HepG2 (cell line): ENCODE data around the gene SPHK2. TPM values are rescaled to one million over a fixed set of nuclear protein-coding genes. Genes with fewer than 3 reads are reported as not detected.

Source experiments
- FOSL2 ChIP-seq: sonication (generic); formaldehyde crosslinking; IDR thresholded peaks from 2 replicates; pipeline ENCODE4 v1.4.0; 2020; ENCODE audit warnings: missing genetic modification reagents
- SALL2 ChIP-seq: sonication (generic); formaldehyde crosslinking; IDR thresholded peaks from 2 replicates; pipeline ENCODE4 v1.8.1; 2023; ENCODE audit warnings: mild to moderate bottlenecking, missing genetic modification reagents, inconsistent platforms
- XRCC5 ChIP-seq: fragments of 200-400 bp; formaldehyde crosslinking; optimal IDR thresholded peaks from 2 replicates; pipeline ENCODE3; 2017; ENCODE audit warnings: mild to moderate bottlenecking, low read length
- ZNF143 ChIP-seq: sonication (generic); formaldehyde crosslinking; IDR thresholded peaks from 2 replicates; pipeline ENCODE4 v1.4.0; 2020; ENCODE audit warnings: missing genetic modification reagents
- ZNF17 ChIP-seq: sonication (generic); formaldehyde crosslinking; IDR thresholded peaks from 2 replicates; pipeline ENCODE4 v1.5.0; 2020; ENCODE audit warnings: mild to moderate bottlenecking, missing genetic modification reagents
- ZNF615 ChIP-seq: sonication (generic); formaldehyde crosslinking; IDR thresholded peaks from 2 replicates; pipeline ENCODE4 v1.5.0; 2020; ENCODE audit warnings: mild to moderate bottlenecking, missing genetic modification reagents, borderline replicate concordance
- ZNF747 ChIP-seq: sonication (generic); formaldehyde crosslinking; IDR thresholded peaks from 2 replicates; pipeline ENCODE4 v1.8.1; 2023; ENCODE audit warnings: missing genetic modification reagents, mild to moderate bottlenecking, borderline replicate concordance
- polyA plus RNA-seq, 8 experiments: library from polyadenylated mRNA; depleted of rRNA in 3 of 8; stranded (reverse) in 7 of 8; unstranded in 1 of 8; fragments of >200 nt; fragmentation: Illumina TruSeq in 4 of 8; extraction: Trizol in 4 of 8; gene quantifications; 2 replicates each; pipeline versions ENCODE4 v1.2.1 to v1.2.3, GENCODE V29; 2011 to 2016; ENCODE audit warnings: low read depth in 4 of 8, missing spikeins in 1 of 8, mixed read lengths in 1 of 8; ENCODE audit not compliant: insufficient read depth in 1 of 8
- total RNA-seq, 5 experiments: library from RNA; depleted of rRNA; stranded (reverse); fragments of >200 nt; fragmentation: Illumina TruSeq; extraction: Trizol; gene quantifications; 2 replicates each; pipeline ENCODE4 v1.2.3, GENCODE V29; 2016; ENCODE audit warnings: low read depth in 1 of 5
- TF ChIP-seq, protein P1 (sequence below): sonication (generic); formaldehyde crosslinking; IDR thresholded peaks from 2 replicates; pipeline ENCODE4 v1.8.1; 2023; ENCODE audit warnings: mild to moderate bottlenecking, missing genetic modification reagents
- TF ChIP-seq, protein P2 (sequence below), 2 experiments: sonication (generic) in 1 of 2; formaldehyde crosslinking in 1 of 2; IDR thresholded peaks; 2 replicates each; pipeline versions ENCODE4 v1.4.0 to v1.6.1; 2018 to 2020; ENCODE audit warnings: missing genetic modification reagents in 2 of 2, borderline replicate concordance in 1 of 2, low read depth in 1 of 2, mild to moderate bottlenecking in 1 of 2, missing biosample characterization in 1 of 2
- TF ChIP-seq, protein P3 (sequence below): sonication (generic); formaldehyde crosslinking; IDR thresholded peaks from 2 replicates; pipeline ENCODE4 v1.9.0; 2021; ENCODE audit warnings: missing genetic modification reagents, borderline replicate concordance
- TF ChIP-seq, protein P4 (sequence below): sonication (generic); formaldehyde crosslinking; IDR thresholded peaks from 2 replicates; pipeline ENCODE4 v1.4.0; 2020; ENCODE audit warnings: missing genetic modification reagents, borderline replicate concordance
- TF ChIP-seq, protein P5 (sequence below): sonication (generic); formaldehyde crosslinking; IDR thresholded peaks from 2 replicates; pipeline ENCODE4 v1.4.0; 2020; ENCODE audit warnings: missing genetic modification reagents
- TF ChIP-seq, protein P6 (sequence below): sonication (generic); formaldehyde crosslinking; IDR thresholded peaks from 2 replicates; pipeline ENCODE4 v1.4.0; 2020; ENCODE audit warnings: mild to moderate bottlenecking, low read depth, missing genetic modification reagents
- TF ChIP-seq, protein P7 (sequence below): sonication (generic); formaldehyde crosslinking; IDR thresholded peaks from 2 replicates; pipeline ENCODE4 v1.8.1; 2022; ENCODE audit warnings: mild to moderate bottlenecking, missing genetic modification reagents

The SPHK2 gene
- total and polyA plus RNA-seq, 2 of the 13 experiments (the other 11 are each of a cell fraction or from before 2014, with no cell fraction given): 2.9 to 14.4 TPM

DNA sequence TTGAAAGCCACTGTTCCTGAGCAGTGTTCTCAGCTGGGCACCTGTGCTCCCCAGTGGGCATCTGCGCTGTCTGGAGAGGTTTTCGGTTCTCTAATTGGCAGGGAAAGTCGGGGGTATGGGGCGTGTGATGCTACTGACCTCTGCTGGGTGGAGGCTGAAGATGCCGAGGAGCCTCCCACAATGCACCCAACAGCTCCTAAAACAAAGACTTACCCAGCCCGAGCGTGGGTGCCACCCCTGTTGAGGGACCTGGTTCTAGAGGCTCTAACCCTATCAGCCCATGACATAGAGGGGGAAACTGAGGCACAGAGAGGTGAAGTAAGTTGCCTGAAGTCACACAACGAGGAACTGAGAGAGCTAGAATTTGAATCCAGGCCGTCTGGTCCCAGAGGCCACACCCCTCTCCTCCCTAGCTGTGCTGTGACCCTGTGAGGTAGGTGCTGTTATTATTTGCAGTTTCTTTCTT is 10.5 kb upstream of the SPHK2 start (continued):
- TF ChIP-seq, protein P1, sequence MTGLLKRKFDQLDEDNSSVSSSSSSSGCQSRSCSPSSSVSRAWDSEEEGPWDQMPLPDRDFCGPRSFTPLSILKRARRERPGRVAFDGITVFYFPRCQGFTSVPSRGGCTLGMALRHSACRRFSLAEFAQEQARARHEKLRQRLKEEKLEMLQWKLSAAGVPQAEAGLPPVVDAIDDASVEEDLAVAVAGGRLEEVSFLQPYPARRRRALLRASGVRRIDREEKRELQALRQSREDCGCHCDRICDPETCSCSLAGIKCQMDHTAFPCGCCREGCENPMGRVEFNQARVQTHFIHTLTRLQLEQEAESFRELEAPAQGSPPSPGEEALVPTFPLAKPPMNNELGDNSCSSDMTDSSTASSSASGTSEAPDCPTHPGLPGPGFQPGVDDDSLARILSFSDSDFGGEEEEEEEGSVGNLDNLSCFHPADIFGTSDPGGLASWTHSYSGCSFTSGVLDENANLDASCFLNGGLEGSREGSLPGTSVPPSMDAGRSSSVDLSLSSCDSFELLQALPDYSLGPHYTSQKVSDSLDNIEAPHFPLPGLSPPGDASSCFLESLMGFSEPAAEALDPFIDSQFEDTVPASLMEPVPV: no peak
- TF ChIP-seq SALL2 (CRISPR knock-in tag): no peak
- peak; percentile 53 for TF ChIP-seq XRCC5
- peak; percentile 49; the same call in 1 of the 2 replicates for TF ChIP-seq ZNF143 (CRISPR knock-in tag)
- TF ChIP-seq, protein P2, sequence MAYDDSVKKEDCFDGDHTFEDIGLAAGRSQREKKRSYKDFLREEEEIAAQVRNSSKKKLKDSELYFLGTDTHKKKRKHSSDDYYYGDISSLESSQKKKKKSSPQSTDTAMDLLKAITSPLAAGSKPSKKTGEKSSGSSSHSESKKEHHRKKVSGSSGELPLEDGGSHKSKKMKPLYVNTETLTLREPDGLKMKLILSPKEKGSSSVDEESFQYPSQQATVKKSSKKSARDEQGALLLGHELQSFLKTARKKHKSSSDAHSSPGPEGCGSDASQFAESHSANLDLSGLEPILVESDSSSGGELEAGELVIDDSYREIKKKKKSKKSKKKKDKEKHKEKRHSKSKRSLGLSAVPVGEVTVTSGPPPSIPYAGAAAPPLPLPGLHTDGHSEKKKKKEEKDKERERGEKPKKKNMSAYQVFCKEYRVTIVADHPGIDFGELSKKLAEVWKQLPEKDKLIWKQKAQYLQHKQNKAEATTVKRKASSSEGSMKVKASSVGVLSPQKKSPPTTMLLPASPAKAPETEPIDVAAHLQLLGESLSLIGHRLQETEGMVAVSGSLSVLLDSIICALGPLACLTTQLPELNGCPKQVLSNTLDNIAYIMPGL (CRISPR knock-in tag; IDR thresholded peaks at IDR 0.05; ENCODE audit: borderline replicate concordance in 1 of 2, low read depth in 1 of 2): 0 out of 4 replicates have a peak, but pooled peaks of 1 of the 2 experiments have one; percentile 36
- TF ChIP-seq ZNF17 (CRISPR knock-in tag): no peak
- peak; percentile 29; the same call in 1 of the 2 replicates for TF ChIP-seq ZNF747 (CRISPR knock-in tag)
- TF ChIP-seq, protein P3, sequence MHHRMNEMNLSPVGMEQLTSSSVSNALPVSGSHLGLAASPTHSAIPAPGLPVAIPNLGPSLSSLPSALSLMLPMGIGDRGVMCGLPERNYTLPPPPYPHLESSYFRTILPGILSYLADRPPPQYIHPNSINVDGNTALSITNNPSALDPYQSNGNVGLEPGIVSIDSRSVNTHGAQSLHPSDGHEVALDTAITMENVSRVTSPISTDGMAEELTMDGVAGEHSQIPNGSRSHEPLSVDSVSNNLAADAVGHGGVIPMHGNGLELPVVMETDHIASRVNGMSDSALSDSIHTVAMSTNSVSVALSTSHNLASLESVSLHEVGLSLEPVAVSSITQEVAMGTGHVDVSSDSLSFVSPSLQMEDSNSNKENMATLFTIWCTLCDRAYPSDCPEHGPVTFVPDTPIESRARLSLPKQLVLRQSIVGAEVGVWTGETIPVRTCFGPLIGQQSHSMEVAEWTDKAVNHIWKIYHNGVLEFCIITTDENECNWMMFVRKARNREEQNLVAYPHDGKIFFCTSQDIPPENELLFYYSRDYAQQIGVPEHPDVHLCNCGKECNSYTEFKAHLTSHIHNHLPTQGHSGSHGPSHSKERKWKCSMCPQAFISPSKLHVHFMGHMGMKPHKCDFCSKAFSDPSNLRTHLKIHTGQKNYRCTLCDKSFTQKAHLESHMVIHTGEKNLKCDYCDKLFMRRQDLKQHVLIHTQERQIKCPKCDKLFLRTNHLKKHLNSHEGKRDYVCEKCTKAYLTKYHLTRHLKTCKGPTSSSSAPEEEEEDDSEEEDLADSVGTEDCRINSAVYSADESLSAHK (CRISPR knock-in tag): no peak
- TF ChIP-seq, protein P4, sequence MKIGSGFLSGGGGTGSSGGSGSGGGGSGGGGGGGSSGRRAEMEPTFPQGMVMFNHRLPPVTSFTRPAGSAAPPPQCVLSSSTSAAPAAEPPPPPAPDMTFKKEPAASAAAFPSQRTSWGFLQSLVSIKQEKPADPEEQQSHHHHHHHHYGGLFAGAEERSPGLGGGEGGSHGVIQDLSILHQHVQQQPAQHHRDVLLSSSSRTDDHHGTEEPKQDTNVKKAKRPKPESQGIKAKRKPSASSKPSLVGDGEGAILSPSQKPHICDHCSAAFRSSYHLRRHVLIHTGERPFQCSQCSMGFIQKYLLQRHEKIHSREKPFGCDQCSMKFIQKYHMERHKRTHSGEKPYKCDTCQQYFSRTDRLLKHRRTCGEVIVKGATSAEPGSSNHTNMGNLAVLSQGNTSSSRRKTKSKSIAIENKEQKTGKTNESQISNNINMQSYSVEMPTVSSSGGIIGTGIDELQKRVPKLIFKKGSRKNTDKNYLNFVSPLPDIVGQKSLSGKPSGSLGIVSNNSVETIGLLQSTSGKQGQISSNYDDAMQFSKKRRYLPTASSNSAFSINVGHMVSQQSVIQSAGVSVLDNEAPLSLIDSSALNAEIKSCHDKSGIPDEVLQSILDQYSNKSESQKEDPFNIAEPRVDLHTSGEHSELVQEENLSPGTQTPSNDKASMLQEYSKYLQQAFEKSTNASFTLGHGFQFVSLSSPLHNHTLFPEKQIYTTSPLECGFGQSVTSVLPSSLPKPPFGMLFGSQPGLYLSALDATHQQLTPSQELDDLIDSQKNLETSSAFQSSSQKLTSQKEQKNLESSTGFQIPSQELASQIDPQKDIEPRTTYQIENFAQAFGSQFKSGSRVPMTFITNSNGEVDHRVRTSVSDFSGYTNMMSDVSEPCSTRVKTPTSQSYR (CRISPR knock-in tag): no peak
- TF ChIP-seq FOSL2 (CRISPR knock-in tag): 0 out of 2 replicates have a peak, but pooled peaks have one; percentile 15
- TF ChIP-seq, protein P5, sequence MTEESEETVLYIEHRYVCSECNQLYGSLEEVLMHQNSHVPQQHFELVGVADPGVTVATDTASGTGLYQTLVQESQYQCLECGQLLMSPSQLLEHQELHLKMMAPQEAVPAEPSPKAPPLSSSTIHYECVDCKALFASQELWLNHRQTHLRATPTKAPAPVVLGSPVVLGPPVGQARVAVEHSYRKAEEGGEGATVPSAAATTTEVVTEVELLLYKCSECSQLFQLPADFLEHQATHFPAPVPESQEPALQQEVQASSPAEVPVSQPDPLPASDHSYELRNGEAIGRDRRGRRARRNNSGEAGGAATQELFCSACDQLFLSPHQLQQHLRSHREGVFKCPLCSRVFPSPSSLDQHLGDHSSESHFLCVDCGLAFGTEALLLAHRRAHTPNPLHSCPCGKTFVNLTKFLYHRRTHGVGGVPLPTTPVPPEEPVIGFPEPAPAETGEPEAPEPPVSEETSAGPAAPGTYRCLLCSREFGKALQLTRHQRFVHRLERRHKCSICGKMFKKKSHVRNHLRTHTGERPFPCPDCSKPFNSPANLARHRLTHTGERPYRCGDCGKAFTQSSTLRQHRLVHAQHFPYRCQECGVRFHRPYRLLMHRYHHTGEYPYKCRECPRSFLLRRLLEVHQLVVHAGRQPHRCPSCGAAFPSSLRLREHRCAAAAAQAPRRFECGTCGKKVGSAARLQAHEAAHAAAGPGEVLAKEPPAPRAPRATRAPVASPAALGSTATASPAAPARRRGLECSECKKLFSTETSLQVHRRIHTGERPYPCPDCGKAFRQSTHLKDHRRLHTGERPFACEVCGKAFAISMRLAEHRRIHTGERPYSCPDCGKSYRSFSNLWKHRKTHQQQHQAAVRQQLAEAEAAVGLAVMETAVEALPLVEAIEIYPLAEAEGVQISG (CRISPR knock-in tag): peak; percentile 95
- TF ChIP-seq ZNF615 (CRISPR knock-in tag): no peak
- TF ChIP-seq, protein P6, sequence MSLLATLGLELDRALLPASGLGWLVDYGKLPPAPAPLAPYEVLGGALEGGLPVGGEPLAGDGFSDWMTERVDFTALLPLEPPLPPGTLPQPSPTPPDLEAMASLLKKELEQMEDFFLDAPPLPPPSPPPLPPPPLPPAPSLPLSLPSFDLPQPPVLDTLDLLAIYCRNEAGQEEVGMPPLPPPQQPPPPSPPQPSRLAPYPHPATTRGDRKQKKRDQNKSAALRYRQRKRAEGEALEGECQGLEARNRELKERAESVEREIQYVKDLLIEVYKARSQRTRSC: no peak
- TF ChIP-seq, protein P7, sequence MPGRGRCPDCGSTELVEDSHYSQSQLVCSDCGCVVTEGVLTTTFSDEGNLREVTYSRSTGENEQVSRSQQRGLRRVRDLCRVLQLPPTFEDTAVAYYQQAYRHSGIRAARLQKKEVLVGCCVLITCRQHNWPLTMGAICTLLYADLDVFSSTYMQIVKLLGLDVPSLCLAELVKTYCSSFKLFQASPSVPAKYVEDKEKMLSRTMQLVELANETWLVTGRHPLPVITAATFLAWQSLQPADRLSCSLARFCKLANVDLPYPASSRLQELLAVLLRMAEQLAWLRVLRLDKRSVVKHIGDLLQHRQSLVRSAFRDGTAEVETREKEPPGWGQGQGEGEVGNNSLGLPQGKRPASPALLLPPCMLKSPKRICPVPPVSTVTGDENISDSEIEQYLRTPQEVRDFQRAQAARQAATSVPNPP (CRISPR knock-in tag): no peak
